Left ventricle myocardium inferior (tissue), 1 donor: ENCODE results near the gene SMPD2. TPM values are rescaled to one million over a fixed set of nuclear protein-coding genes. Genes with fewer than 3 reads are reported as not detected.

Source experiments
- DNase-seq: peaks from one replicate; pipeline ENCODE4 v3.0.0-alpha.2; 2020
- H3K27ac ChIP-seq: fragments of 200-600 bp; replicated peaks from 2 replicates; pipeline ENCODE4 v1.8.0; 2021
- H3K27me3 ChIP-seq: fragments of 200-600 bp; 2 replicates; pipeline ENCODE4 v1.8.0; 2021; ENCODE audit warnings: low read depth
- H3K36me3 ChIP-seq: fragments of 200-600 bp; 2 replicates; pipeline ENCODE4 v1.8.0; 2021
- H3K4me1 ChIP-seq: fragments of 200-600 bp; 2 replicates; pipeline ENCODE4 v1.8.0; 2021
- H3K4me3 ChIP-seq: fragments of 200-600 bp; 2 replicates; pipeline ENCODE4 v1.8.0; 2021; ENCODE audit warnings: mild to moderate bottlenecking, moderate library complexity
- H3K9me3 ChIP-seq: fragments of 200-600 bp; replicated peaks from 2 replicates; pipeline ENCODE4 v1.8.0; 2021
- intact Hi-C: fragments of 100-400 bp; cut with micrococcal nuclease; formaldehyde crosslinking; loops from one replicate; pipeline ENCODE4 v1.11.0; 2022
- long read RNA-seq: library from polyadenylated mRNA; unstranded; transcript quantifications from one replicate; pipeline ENCODE4 v2.0.0, GENCODE V29; 2021
- total RNA-seq: library from RNA; stranded (reverse); fragmentation: NEBNext Ultra II Directional; extraction: Animal tissue kit (Norgen Biotek cat#: 25700); gene quantifications from one replicate; pipeline ENCODE4 v1.2.1, GENCODE V29; 2021
- TF ChIP-seq, protein P1 (sequence below): fragments of 200-600 bp; IDR thresholded peaks from 2 replicates; pipeline ENCODE4 v1.8.0; 2021; ENCODE audit warnings: antibody characterized with exemption, mild to moderate bottlenecking, borderline replicate concordance
- donor health status: DM: no; HTN: yes; CAD: no; lungs with severe emphysema.

Gene SMPD2, protein sequence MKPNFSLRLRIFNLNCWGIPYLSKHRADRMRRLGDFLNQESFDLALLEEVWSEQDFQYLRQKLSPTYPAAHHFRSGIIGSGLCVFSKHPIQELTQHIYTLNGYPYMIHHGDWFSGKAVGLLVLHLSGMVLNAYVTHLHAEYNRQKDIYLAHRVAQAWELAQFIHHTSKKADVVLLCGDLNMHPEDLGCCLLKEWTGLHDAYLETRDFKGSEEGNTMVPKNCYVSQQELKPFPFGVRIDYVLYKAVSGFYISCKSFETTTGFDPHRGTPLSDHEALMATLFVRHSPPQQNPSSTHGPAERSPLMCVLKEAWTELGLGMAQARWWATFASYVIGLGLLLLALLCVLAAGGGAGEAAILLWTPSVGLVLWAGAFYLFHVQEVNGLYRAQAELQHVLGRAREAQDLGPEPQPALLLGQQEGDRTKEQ
- total RNA-seq = 3.5 TPM
- long read RNA-seq, transcript SMPD2-201 (10 exons, 1,645 nt) = major isoform, 7 of 7 reads
- long read RNA-seq, partial matches to known transcripts = 0 of 7 reads
- long read RNA-seq, other reads (novel, unspliced or antisense) = 0 of 7 reads

DNA sequence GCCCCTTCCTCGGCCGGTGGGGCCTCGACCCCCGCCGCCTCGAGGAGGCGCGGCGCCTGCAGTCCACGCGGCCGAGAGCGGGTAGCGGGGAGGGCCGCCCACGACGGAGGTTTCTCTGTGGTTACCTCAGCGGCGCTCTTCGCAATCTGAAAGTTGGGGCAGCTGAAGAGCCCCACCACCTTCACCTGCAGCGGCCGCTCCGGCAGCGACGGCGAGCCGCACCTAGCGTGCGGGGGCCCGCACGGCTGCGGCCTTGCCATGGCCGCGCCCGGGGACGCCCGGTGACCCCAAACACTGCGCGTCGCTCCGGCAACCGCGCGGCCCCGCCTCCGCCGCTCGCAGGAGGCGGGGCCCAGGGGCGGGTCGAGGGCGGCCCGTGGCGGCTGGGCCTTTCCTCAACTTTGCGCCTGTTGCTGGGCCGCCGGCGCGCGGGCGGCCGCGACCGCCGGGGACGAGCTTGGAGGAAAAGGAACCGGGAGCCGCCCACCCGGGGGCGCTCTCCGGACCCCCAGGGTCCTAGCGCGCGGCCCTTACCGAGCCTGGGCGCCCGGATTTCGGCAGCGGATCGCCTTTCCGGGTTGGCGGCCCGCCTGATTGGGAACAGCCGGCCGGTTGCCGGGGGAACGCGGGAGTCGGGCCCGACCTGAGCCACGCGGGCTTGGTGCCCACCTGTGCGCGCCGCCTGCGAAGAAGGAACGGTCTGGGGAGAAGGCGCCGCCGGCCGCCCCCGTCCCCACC is at the start of gene SMPD2, which contains the start of gene PPIL6:
TSS of gene SMPD2 (plus strand) at position 394 of the 738 bp plus-strand sequence. CDS start 398 bp downstream, outside the sequence.
TSS of gene PPIL6 (minus strand) at position 298 of the 738 bp plus-strand sequence. CDS start at position 260, 38 bp downstream.
- intact Hi-C loops = no loop called here
- Histone ChIP-seq H3K9me3 (no peaks in the 10 kb centered on the region), H3K27ac (peak within 1 kb of the TSS; percentile 84), H3K4me3 (peak within 1 kb of the TSS; percentile 89), H3K36me3 (peaks cover 20% of the 10 kb centered on the region), H3K4me1 (peaks cover 28% of the 10 kb centered on the region), H3K27me3 (no peaks in the 10 kb centered on the region)
- TF ChIP-seq, protein P1, sequence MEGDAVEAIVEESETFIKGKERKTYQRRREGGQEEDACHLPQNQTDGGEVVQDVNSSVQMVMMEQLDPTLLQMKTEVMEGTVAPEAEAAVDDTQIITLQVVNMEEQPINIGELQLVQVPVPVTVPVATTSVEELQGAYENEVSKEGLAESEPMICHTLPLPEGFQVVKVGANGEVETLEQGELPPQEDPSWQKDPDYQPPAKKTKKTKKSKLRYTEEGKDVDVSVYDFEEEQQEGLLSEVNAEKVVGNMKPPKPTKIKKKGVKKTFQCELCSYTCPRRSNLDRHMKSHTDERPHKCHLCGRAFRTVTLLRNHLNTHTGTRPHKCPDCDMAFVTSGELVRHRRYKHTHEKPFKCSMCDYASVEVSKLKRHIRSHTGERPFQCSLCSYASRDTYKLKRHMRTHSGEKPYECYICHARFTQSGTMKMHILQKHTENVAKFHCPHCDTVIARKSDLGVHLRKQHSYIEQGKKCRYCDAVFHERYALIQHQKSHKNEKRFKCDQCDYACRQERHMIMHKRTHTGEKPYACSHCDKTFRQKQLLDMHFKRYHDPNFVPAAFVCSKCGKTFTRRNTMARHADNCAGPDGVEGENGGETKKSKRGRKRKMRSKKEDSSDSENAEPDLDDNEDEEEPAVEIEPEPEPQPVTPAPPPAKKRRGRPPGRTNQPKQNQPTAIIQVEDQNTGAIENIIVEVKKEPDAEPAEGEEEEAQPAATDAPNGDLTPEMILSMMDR = peak; percentile 45
- DNase-seq = peak; percentile 90

DNA sequence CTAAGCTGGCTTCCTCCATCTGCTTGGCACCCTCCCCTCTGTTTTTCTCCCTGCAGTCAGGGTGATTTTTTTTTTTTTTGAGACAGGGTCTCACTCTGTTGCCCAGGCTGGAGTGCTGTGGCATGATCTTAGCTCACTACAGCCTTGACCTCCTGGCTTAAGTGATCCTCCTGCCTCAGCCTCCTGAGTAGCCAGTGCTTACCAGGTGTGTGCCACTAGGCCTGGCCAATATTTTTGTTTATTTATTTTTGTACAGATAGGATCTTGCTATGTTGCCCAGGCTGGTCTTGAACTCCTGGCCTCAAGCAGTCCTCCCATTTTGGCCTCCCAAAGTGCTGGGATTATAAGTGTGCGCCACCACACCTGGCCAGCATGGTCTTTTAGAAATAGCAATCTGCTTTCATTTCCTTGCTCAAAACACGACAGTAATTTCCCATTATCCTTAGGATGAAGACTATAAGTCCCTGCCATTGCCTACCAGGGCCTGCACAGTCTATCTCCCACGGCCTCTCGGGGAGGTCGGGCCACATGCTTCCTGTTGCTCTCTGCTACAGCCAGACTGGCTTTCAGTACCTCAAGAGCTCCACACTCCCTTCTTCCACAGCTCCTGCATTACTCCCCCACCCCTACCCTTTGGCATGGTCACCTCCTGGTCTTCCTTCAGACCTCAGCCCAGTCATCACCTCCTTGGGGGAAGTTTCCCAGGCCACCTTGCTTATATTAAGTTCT is 47.2 kb upstream of the SMPD2 start:
- peaks cover 20% of the 10 kb centered on the region for H3K4me1 ChIP-seq
- TF ChIP-seq, protein P1 = no peak
- no peaks in the 10 kb centered on the region for H3K27me3 ChIP-seq
- intact Hi-C loops = no loop called here
- H3K9me3 ChIP-seq = no peaks in the 10 kb centered on the region
- H3K36me3 ChIP-seq = no peaks in the 10 kb centered on the region
- H3K27ac ChIP-seq = no peak overlapping the region
- no peak for DNase-seq
- no peak overlapping the region for H3K4me3 ChIP-seq

DNA sequence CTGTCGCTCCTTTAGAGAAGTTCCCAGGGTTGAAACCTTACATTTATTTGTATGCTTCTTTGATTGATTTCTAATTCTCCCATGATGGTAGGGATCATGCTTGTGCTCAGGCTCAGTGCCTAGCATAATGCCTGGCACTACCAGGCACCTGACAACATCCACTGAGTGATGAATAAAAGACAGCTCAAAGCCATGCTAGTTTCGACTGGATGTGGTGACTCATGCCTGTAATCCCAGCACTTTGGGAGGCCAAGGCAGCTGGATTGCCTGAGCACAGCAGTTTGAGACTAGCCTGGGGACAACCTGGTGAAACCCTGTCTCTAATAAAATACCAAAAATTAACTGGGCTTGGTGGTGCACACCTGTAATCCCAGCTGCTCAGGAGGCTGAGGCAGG is 46.6 kb upstream of the SMPD2 start:
- DNase-seq = no peak

DNA sequence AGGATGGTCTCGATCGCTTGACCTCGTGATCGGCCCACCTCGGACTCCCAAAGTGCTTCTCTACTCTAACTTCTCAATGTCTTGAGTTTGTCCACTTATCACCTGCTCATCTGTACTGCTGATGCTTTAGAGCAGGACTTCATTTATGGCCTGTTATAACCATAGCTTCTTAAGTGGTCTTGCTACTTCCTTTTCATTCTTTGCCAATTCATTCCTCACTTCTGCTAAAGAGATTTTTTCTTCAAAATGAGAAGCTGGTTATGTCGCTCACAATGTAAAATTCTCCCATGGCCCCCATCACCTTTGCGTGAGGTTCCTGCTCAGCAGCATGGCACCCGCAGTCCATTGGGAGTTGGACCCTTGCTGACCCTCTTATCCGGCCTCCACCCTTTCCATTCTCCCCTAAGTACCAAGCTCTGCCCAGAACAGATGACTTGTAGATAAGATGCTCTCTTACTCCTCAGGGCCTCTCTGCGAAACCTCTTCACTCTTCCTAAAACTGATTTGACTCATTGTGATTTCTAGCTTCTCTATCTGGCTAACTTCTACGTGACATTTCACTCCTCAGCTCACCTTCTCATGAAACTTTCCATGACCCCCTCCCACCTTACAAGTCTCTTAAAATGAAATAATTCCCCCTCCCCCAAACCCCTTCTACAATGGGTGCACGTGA is 44.3 kb upstream of the SMPD2 start:
- Histone ChIP-seq H3K36me3 (no peaks in the 10 kb centered on the region), H3K4me3 (no peak overlapping the region), H3K4me1 (no peaks in the 10 kb centered on the region), H3K27me3 (no peaks in the 10 kb centered on the region), H3K9me3 (no peaks in the 10 kb centered on the region), H3K27ac (no peak overlapping the region)
- DNase-seq = no peak
- TF ChIP-seq, protein P1 = no peak
- intact Hi-C loops = no loop called here

More for the DNA sequence above, 46.6 kb upstream of the SMPD2 start:
- Histone ChIP-seq H3K4me3 (no peak overlapping the region), H3K4me1 (peaks cover 20% of the 10 kb centered on the region), H3K36me3 (no peaks in the 10 kb centered on the region), H3K27ac (no peak overlapping the region), H3K27me3 (no peaks in the 10 kb centered on the region), H3K9me3 (no peaks in the 10 kb centered on the region)
- intact Hi-C loops = no loop called here
- TF ChIP-seq, protein P1 = no peak
